Effector CD4-positive, alpha-beta T cell (primary cell): ENCODE results near the gene ACOT12.
"Not testable (repeated sequence)": the region's sequence is repeated elsewhere in the genome, so short reads cannot be mapped to it uniquely, and the experiment has no call there.

Experiments
- DNase-seq: peaks from one replicate; pipeline ENCODE4 v3.0.0-alpha.2; 2020

ACOT12 gene

DNA sequence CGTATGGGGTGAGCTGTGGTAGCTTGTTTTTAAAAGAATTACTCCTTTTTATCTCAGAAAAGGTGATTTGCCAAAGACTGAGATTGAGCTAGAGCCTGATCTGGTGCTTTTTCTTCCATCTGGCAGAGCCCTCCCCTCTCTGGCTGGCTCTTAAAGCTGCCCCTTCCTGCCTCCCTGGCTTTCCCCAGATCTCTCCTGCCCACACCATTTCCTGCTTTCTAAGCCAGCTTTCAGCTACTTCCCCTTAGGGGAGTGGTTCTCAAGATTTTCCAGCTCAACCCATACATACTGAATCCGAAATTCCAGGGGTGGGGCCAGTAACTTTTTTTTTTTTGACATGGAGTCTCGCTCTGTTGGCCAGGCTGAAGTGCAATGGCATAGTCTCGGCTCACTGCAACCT lies 4.8 kb upstream of the ACOT12 start:
- DNase-seq = no peak

DNA sequence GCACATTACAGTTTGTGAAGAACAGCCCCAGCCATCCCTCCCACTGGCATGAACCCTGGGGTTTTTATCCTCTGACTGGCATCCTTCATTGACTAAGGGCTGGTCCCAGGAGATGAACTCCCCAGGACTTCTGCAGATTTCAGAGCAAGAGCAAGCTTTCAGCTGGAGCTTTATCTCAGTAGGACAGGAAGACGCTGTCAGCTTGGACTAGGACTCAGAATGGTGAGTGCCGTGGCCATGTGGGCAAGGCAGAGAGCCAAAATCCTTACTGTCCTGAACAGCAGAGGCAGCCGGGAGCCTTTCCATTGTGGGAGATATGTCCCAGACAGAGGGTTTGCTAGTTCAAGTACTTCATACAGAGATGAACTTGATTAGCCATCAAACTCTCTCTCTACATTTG lies 3.2 kb upstream of the ACOT12 start:
- no peak for DNase-seq

GRCh38 chr5:81395262-81395661 lies 1.3 kb upstream of the ACOT12 start:
- DNase-seq = no peak

GRCh38 chr5:81393430-81393782 lies 528 bp downstream of the ACOT12 start:
- no peak for DNase-seq

GRCh38 chr5:81389025-81389424 lies 4.9 kb downstream of the ACOT12 start:
- no peak for DNase-seq

GRCh38 chr5:81388169-81388568 lies 5.8 kb downstream of the ACOT12 start:
- no peak for DNase-seq

DNA sequence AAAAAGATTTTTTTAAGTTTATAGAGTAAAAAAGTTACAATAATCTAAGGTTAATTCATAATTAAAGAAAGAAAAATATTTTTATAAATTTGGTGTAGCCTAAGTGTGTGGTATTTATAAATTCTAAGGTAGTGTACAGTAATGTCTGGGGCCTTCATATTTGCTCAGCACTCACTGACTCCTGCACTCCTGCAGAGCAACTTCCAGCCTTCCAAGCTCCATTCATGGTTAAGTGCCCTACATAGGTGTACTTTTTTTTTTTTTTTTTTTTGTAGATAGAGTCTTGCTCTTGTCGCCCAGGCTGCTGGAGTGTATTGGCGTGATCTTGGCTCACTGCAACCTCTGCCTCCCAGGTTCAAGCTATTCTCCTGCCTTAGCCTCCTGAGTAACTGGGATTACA lies 10.1 kb downstream of the ACOT12 start:
- DNase-seq = no peak

DNA sequence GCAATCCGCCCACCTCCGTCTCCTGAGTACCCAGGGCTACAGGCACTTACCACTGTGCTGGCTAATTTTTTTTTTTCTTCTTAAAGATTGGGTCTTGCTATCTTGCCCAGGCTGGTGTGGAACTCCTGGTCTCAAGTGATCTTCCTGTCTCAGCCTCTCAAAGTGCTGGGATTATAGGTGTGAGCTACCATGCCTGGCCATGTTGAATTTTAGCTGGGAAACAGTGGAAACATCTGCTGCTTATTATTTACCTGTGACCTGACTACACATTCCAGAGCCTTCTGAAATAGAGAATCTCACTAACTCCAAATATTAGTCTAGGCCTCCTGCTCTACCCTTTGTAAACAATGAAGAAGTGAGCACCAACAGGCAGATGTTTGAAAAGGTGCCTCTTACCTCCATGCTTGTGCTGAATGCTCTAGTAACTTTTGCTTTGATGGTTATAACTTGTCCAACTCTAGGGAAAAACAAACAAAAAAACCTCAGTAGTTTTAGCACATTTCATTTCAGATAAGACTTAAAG lies 22.5 kb downstream of the ACOT12 start:
- DNase-seq = no peak

DNA sequence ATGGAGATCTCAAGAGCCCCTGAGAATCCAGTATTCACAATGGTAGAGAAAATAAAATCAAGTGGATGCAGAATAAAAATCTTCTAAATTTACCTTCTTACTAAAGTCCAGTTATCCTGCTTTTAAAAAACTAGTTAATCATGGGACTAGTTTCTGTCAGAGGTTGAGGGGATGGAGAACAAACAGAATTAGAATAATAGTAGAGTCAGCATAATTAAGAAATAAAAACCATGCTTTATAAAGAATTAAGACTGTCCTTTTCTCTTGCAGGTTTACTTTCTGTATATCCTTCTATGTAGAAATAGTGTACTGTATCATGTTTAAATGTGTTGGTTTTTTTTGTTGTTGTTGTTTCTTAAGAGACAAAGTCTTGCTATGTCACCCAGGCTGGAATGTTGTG lies 23.0 kb downstream of the ACOT12 start:
- DNase-seq = no peak

GRCh38 chr5:81365541-81365940 lies 28.4 kb downstream of the ACOT12 start:
- DNase-seq = no peak

DNA sequence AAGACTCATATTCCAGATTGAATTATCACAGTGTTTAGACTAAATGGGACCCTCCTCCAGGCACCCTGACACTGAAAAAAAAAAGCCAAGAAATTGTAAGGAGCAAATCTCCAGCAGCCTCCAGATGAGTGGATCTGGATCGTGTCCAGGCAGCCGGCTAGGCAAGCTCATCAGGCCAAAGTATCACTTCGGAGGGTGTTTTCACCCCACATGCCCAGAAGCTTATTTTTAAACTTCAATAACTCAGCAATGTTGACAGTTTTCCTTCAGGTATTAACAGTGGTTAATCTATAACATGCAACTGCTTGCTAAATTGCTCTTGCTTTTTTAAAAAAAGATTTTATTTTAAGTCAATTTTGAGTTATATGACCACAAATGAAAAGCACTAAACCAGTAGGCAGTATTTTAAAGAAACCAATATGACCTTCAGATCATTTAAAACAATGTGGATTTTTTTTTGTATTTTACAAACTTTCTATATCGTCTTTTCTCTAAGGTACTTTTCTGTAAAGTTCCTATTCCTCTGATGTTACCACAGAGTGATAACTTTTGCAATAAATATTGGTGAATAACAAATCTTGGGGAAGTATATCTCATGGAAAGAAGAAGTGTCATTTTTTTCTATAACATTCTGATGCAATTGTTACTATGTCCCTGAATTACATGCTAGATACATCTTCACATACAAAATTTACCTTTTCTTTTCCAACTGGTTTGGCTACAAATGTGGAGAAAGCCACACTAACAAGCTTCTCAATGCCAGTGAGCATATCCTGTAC lies 30.7 kb downstream of the ACOT12 start:
- DNase-seq = no peak

GRCh38 chr5:81361600-81361999 lies 32.3 kb downstream of the ACOT12 start:
- DNase-seq = no peak

- no peak for DNase-seq
These were observed 33.3 kb downstream of the ACOT12 start for GRCh38 chr5:81360640-81361039.

DNA sequence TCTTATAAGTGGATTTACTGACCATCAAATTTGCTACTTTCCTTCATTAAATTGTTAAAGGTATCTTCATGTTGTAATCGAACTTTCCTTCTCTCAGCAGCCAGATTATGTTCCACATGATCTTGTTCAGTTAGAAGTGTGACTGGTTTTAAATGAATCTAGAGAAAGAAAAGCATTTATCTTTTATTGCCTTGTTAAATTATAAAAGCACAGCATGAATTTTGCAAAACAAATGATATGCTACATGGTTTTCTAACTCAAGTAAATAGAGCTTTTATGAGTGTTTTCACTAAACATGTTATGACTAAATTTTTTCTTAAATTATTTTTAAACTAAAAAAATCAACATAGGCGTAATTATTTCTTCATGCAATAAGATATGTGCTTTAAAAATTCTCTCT lies 34.1 kb downstream of the ACOT12 start:
- no peak for DNase-seq

DNA sequence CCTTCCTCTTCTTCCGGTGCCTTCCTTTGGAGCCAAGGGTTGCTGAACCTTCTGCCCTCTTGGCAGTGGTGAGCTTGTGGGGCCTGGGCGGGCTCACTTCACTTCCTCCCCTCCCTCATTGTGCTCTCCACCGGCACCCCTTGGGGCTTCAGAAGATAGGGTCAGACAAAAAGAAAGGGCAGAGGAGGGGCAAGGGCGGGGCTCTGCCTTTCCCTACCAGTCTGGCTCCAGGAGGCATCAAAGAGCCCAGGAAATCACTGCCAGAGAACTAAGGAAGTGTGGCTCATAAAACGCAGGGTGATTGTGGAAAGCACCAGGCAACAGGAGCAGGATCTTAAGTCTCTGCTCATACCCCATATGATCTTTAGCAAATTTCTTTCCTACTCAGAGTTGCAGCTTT lies 34.8 kb downstream of the ACOT12 start:
- no peak for DNase-seq

- no peak for DNase-seq
These were observed 38.4 kb downstream of the ACOT12 start for GRCh38 chr5:81355291-81356251.

GRCh38 chr5:81354093-81354492 lies 39.8 kb downstream of the ACOT12 start:
- no peak for DNase-seq

DNA sequence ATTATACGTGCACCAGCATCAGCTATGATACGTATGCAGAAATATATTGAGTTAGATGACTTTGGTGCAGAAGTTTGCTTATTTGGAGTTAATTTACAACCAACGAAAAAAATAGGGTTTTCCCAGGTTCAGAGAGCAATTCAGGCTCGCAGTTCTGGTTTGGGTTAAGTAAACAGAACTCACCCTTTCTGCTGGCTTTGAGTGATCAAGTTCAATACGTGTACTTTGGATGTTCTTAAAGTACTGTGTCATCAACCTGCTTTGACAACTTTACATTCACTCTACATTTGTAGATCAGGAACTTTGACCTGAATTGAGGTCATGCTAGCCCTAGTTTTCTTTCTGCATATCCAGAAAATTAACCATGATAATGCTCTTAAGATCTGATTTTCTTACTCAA lies 40.7 kb downstream of the ACOT12 start:
- no peak for DNase-seq

GRCh38 chr5:81350507-81350906 lies 43.4 kb downstream of the ACOT12 start:
- no peak for DNase-seq

- no peak for DNase-seq
These were observed 44.8 kb downstream of the ACOT12 start for GRCh38 chr5:81349161-81349560.

- no peak for DNase-seq
These were observed 48.4 kb downstream of the ACOT12 start for GRCh38 chr5:81345411-81346003.

DNA sequence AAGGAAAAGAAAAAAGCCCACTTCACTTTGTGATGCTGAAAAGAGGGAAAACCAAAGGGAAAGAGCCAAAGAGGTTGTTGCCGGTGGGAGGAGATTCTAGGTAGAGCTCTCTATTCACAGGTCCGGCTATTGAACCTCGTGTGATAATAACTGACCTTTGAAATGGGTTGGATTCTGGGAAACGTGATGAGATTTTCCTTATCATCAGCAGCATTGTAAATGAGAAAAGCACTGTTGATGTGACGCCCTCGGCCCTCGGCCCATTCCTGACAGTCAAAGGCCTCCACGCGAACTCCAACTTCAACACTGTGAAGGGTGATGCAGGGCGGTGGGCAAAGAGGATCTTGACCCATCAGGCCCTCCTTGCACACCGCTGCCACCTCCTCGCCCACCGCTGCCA lies 49.2 kb downstream of the ACOT12 start:
- DNase-seq = no peak

- DNase-seq = not testable (repeated sequence)
These were observed 55.7 kb downstream of the ACOT12 start for GRCh38 chr5:81338213-81338612.
